Heart right ventricle (tissue), 16 donors: ENCODE results near the gene ATOX1. TPM values are rescaled to one million over a fixed set of nuclear protein-coding genes. Genes with fewer than 3 reads are reported as not detected.

ENCODE experiments used
- ATAC-seq, 8 donors: fragments of 200-7000 bp; cut with Tn5 transposase; one replicate each; pipeline ENCODE4 v1.9.1; 2020; ENCODE audit warnings: mild to moderate bottlenecking in 8 of 8, moderate library complexity in 8 of 8, moderate number of reproducible peaks in 1 of 8
- DNase-seq, 2 donors: peaks; one replicate each; pipeline ENCODE4 v3.0.0-alpha.2; 2020
- H3K27ac ChIP-seq, 10 donors: fragments of 200-600 bp; sonication (generic) in 2 of 10; one replicate each; pipeline versions ENCODE4 v1.5.0 to v1.8.0; 2020 to 2022; ENCODE audit warnings: mild to moderate bottlenecking in 3 of 10
- H3K27me3 ChIP-seq, 7 donors: fragments of 200-600 bp; one replicate each; pipeline ENCODE4 v1.8.0; 2021 to 2022; ENCODE audit warnings: mild to moderate bottlenecking in 2 of 7
- H3K36me3 ChIP-seq, 9 donors: fragments of 200-600 bp; sonication (generic) in 1 of 9; one replicate each; pipeline versions ENCODE4 v1.5.0 to v1.8.0; 2020 to 2022; ENCODE audit warnings: mild to moderate bottlenecking in 2 of 9
- H3K4me1 ChIP-seq, 9 donors: fragments of 200-600 bp; sonication (generic) in 1 of 9; one replicate each; pipeline versions ENCODE4 v1.5.0 to v1.8.0; 2020 to 2022; ENCODE audit warnings: mild to moderate bottlenecking in 4 of 9
- H3K4me3 ChIP-seq, 10 donors: fragments of 200-600 bp; sonication (generic) in 2 of 10; one replicate each; pipeline versions ENCODE4 v1.5.0 to v1.8.0; 2020 to 2022; ENCODE audit warnings: mild to moderate bottlenecking in 7 of 10, moderate library complexity in 2 of 10
- H3K9me3 ChIP-seq, 11 donors: fragments of 200-600 bp in 10 of 11; sonication (generic) in 2 of 11; one replicate each; pipeline versions ENCODE4 v1.5.0 to v1.8.0; 2013 to 2022; ENCODE audit warnings: mild to moderate bottlenecking in 2 of 11, control low read depth in 1 of 11, moderate library complexity in 1 of 11
- CTCF ChIP-seq, 9 donors: fragments of 200-600 bp; sonication (generic) in 2 of 9; IDR thresholded peaks; one replicate each; pipeline versions ENCODE4 v1.5.0 to v1.8.0; 2021 to 2022; ENCODE audit warnings: antibody characterized with exemption in 9 of 9, mild to moderate bottlenecking in 5 of 9, moderate library complexity in 1 of 9
- WGBS, 2 donors: extraction: QIAGEN DNeasy Blood & Tissue Kit; methylation state at CpG; one replicate each; pipeline ENCODE4 v1.1.7; 2013; ENCODE audit warnings: inconsistent platforms in 1 of 2; 5-methylcytosine and 5-hydroxymethylcytosine counted together
- intact Hi-C, 10 donors: fragments of 100-400 bp; cut with DNase I; formaldehyde crosslinking; loops; one replicate each; pipeline versions ENCODE4 v1.11.1 to v1.14.2; 2022
- polyA plus RNA-seq, 2 donors: library from polyadenylated mRNA; stranded (reverse); fragments of 200-250 nt; gene quantifications; one replicate each; pipeline ENCODE4 v1.2.3, GENCODE V29; 2013
- total RNA-seq, 10 donors: library from RNA; stranded (reverse); fragmentation: NEBNext Ultra II Directional in 3 of 10; extraction: Animal tissue kit (Norgen Biotek cat#: 25700) in 3 of 10; gene quantifications; one replicate each; pipeline versions ENCODE4 v1.2.1 to v1.2.4, GENCODE V29; 2021 to 2023
- donor health status: Arrhythmogenic right ventricular cardiomyopathy.
- donor health status: ischemic (EF 13 %, LVEDD 7.1; RV severe dilation, severe dysfunction).
- donor health status: healthy with polysubstance abuse.
- donor health status: DM: no; HTN: yes; CAD: no.
- donor health status: DM: no; HTN: no; CAD: no.
- donor health status: ischemic (EF 25% LVEDD 6.9; RV normal size, moderate dysfunction).
- donor health status: ischemic (EF 25% LVEDD 5.7; RV mildly dilated, moderate dysfunction).
- donor health status: healthy.
- donor health status: DM: yes; HTN: yes; CAD: no.
- donor health status: Ischemic cardiomyopathy.
- donor health status: ischemic (EF 35%, LVEDD 5.7; RV mildly dilated, moderate dysfunction).
- donor health status: nonischemic (EF 11% LVEDD 7.7; RV severe dilation, severe dysfunction).
- donor health status: DM: yes; HTN: yes; CAD: no.
- donor health status: PGD.
- donor health status: ischemic (EF 29% LVEDD 5.4; RV normal size, mild dysfunction).
- donor health status: nonischemic (EF 23%, LVEDD 6.1; RV moderate dilation, normal function).

ATOX1 gene
- total and polyA plus RNA-seq, 12 donors: 52.5 to 125 (median 67.3) TPM

GRCh38 chr5:151757233-151758140 lies 944 bp downstream of the ATOX1 start:
- no peak for DNase-seq
- no peak for TF ChIP-seq CTCF (IDR thresholded peaks at IDR 0.05)
- Histone ChIP-seq H3K4me1 (peaks cover 3 to 43% (median 24%) of the 10 kb centered on the region in 9 donors), H3K9me3 (peaks cover 0 to 5% (median 0%) of the 10 kb centered on the region in 11 donors), H3K4me3 (peak overlapping the region; percentile 50 to 96 (median 84)), H3K27ac (peak overlapping the region in 9 of 10 donors; percentile 78 to 90 (median 87)), H3K36me3 (peaks cover 0 to 13% (median 0%) of the 10 kb centered on the region in 9 donors), H3K27me3 (no peaks in the 10 kb centered on the region)
- intact Hi-C loops: loop anchor here in 1 of 10 donors (1.0 kb wide), 1 partner anchor 14 kb away; the partner anchor contains the start of gene G3BP1
- 15 to 19% methylated on average over 9 of the region's 9 CpGs for WGBS, 2 donors
- peak in 7 of 8 donors; percentile 2 to 34 (median 8) for ATAC-seq

GRCh38 chr5:151755383-151755782 lies 3.0 kb downstream of the ATOX1 start:
- Histone ChIP-seq H3K36me3 (peaks cover 0 to 21% (median 0%) of the 10 kb centered on the region in 9 donors), H3K4me1 (peaks cover 3 to 56% (median 24%) of the 10 kb centered on the region in 9 donors), H3K27ac (no peak overlapping the region), H3K27me3 (no peaks in the 10 kb centered on the region), H3K9me3 (peaks cover 0 to 5% (median 0%) of the 10 kb centered on the region in 11 donors), H3K4me3 (no peak overlapping the region)
- ATAC-seq: no peak
- 95 to 98% methylated on average over 3 of the region's 3 CpGs for WGBS, 2 donors
- intact Hi-C loops: no loop called here
- TF ChIP-seq CTCF (IDR thresholded peaks at IDR 0.05): no peak
- DNase-seq: no peak

- intact Hi-C loops: no loop called here
- H3K4me3 ChIP-seq: no peak overlapping the region
- no peaks in the 10 kb centered on the region for H3K27me3 ChIP-seq
- DNase-seq (no peak), ATAC-seq (no peak)
- H3K36me3 ChIP-seq: peaks cover 0 to 28% (median 0%) of the 10 kb centered on the region in 9 donors
- H3K4me1 ChIP-seq: peaks cover 0 to 56% (median 6%) of the 10 kb centered on the region in 9 donors
- WGBS, 2 donors: 97 to 98% methylated on average over 4 of the region's 4 CpGs
- no peak overlapping the region for H3K27ac ChIP-seq
- TF ChIP-seq CTCF (IDR thresholded peaks at IDR 0.05): no peak
- peaks cover 0 to 5% (median 0%) of the 10 kb centered on the region in 11 donors for H3K9me3 ChIP-seq
Observed at GRCh38 chr5:151751593-151751992, 6.8 kb downstream of the ATOX1 start.

GRCh38 chr5:151751091-151751490 lies 7.3 kb downstream of the ATOX1 start:
- Histone ChIP-seq H3K4me3 (no peak overlapping the region), H3K36me3 (peaks cover 0 to 33% (median 0%) of the 10 kb centered on the region in 9 donors), H3K27ac (no peak overlapping the region), H3K9me3 (peaks cover 0 to 5% (median 0%) of the 10 kb centered on the region in 11 donors), H3K27me3 (no peaks in the 10 kb centered on the region), H3K4me1 (peaks cover 0 to 56% (median 8%) of the 10 kb centered on the region in 9 donors)
- intact Hi-C loops: no loop called here
- DNase-seq (no peak), ATAC-seq (no peak)
- TF ChIP-seq CTCF (IDR thresholded peaks at IDR 0.05): no peak
- WGBS, 2 donors: 97 to 98% methylated on average over 4 of the region's 4 CpGs
